Gastroesophageal sphincter (tissue), 3 donors: ENCODE results near the gene IFITM5.
"Not testable (repeated sequence)": the region's sequence is repeated elsewhere in the genome, so short reads cannot be mapped to it uniquely, and the experiment has no call there.

Experiments
- POLR2A ChIP-seq, 2 donors: fragments of 450-650 bp; IDR thresholded peaks; one replicate each; pipeline ENCODE4 v1.6.1; 2017; ENCODE audit warnings: antibody characterized with exemption in 2 of 2, mild to moderate bottlenecking in 2 of 2, moderate library complexity in 1 of 2
- POLR2AphosphoS5 ChIP-seq: sonication (generic); formaldehyde crosslinking; IDR thresholded peaks from one replicate; pipeline ENCODE4 v1.6.1; 2017; ENCODE audit warnings: antibody characterized with exemption
- TF ChIP-seq, protein P1 (sequence below), 4 experiments: fragments of 200-600 bp in 2 of 4; fragments of 450-650 bp in 2 of 4; sonication (generic) in 1 of 4; IDR thresholded peaks; one replicate each; pipeline ENCODE4 v1.5.1; 2017 to 2019; ENCODE audit warnings: antibody characterized with exemption in 4 of 4, mild to moderate bottlenecking in 2 of 4, moderate library complexity in 2 of 4

DNA sequence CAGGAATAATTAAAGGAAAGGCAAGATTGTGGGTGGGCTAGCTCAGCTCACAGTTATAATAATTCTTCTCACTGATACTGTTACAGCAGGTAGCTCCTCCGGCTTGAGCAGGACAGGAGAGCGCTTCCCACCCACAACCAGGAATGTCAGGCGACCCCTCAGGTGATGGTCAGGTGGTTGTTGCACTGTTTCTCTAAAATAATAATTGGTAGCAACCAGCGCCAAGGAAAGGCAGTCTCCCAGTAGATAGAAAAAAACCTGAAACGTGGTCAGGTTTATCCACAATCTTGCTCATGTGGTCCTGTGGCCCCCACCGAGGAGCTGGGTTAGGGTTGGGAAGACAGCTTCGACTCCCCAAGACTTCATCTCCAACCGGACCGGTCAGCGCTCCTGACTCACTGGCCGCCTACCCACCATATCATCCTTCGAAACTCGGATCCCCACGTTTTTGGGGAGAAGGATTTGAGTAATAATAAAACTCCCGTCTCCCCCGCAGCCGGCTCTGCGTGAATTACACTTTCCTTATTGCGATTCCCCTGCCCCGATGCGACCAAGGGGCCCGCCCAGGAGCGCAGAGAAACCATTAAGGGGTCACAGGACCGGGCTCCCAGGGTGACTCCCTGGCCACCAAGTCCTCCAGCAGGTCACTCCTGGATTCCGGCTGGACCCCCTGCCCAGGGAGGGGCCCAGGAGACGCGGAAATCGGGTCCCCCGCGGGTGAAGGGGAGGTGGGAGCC is 18.5 kb upstream of the IFITM5 start:
- TF ChIP-seq, protein P1, sequence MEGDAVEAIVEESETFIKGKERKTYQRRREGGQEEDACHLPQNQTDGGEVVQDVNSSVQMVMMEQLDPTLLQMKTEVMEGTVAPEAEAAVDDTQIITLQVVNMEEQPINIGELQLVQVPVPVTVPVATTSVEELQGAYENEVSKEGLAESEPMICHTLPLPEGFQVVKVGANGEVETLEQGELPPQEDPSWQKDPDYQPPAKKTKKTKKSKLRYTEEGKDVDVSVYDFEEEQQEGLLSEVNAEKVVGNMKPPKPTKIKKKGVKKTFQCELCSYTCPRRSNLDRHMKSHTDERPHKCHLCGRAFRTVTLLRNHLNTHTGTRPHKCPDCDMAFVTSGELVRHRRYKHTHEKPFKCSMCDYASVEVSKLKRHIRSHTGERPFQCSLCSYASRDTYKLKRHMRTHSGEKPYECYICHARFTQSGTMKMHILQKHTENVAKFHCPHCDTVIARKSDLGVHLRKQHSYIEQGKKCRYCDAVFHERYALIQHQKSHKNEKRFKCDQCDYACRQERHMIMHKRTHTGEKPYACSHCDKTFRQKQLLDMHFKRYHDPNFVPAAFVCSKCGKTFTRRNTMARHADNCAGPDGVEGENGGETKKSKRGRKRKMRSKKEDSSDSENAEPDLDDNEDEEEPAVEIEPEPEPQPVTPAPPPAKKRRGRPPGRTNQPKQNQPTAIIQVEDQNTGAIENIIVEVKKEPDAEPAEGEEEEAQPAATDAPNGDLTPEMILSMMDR (IDR thresholded peaks at IDR 0.05) = not testable (repeated sequence)
- TF ChIP-seq POLR2A (IDR thresholded peaks at IDR 0.05) = not testable (repeated sequence)
- peak; percentile 30 for TF ChIP-seq POLR2AphosphoS5
